Fibroblast of mammary gland (primary cell): ENCODE measurements around the gene COBLL1.

Source experiments
- DNase-seq: peaks from one replicate; pipeline ENCODE4 v3.0.0-alpha.2; 2010; ENCODE audit warnings: low read depth
- H3K4me3 ChIP-seq: 2 replicates; pipeline ENCODE4 v1.5.1; 2011; ENCODE audit warnings: low read depth, mild to moderate bottlenecking, low read length, moderate library complexity; ENCODE audit not compliant: control insufficient read depth
- TF ChIP-seq, protein P1 (sequence below): conservative IDR thresholded peaks from 2 replicates; pipeline ENCODE4 v1.5.1; 2011; ENCODE audit warnings: low read depth, low read length, inconsistent platforms; ENCODE audit not compliant: control insufficient read depth, insufficient read depth

Gene COBLL1

DNA sequence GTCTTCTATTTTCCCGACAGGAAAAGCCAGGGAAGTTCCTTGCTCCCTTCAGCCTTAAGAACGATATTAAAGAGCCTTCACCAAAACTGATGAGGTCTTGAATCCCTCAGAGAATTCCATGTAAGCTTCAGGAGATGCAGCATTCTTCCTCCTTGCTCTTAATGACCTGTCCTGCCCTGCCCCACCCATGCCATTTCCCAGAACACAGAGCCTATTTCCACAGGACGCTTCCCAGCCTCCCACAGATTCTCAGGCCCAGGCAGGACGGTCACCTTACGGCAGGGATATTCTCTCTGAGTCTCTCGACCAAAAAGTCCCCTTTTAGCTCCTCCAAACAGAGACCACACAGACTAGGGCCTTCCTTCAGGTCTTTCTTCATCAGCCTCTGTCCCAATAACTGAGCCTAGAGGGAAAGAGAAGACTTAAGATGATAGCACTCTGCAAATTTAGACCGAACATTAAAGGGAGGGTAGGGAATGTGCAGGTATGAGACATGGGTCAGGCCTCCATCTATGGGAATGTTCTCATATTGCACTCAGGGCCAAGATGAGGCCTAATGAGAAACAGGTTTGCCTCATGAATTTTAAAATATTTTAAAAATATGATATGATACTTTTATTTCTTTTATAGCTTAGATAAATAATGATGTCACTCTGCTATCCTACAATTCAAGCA is 62.1 kb downstream of the COBLL1 start:
- no peak for DNase-seq
- TF ChIP-seq, protein P1, sequence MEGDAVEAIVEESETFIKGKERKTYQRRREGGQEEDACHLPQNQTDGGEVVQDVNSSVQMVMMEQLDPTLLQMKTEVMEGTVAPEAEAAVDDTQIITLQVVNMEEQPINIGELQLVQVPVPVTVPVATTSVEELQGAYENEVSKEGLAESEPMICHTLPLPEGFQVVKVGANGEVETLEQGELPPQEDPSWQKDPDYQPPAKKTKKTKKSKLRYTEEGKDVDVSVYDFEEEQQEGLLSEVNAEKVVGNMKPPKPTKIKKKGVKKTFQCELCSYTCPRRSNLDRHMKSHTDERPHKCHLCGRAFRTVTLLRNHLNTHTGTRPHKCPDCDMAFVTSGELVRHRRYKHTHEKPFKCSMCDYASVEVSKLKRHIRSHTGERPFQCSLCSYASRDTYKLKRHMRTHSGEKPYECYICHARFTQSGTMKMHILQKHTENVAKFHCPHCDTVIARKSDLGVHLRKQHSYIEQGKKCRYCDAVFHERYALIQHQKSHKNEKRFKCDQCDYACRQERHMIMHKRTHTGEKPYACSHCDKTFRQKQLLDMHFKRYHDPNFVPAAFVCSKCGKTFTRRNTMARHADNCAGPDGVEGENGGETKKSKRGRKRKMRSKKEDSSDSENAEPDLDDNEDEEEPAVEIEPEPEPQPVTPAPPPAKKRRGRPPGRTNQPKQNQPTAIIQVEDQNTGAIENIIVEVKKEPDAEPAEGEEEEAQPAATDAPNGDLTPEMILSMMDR, result no peak
- no peak overlapping the region for H3K4me3 ChIP-seq

DNA sequence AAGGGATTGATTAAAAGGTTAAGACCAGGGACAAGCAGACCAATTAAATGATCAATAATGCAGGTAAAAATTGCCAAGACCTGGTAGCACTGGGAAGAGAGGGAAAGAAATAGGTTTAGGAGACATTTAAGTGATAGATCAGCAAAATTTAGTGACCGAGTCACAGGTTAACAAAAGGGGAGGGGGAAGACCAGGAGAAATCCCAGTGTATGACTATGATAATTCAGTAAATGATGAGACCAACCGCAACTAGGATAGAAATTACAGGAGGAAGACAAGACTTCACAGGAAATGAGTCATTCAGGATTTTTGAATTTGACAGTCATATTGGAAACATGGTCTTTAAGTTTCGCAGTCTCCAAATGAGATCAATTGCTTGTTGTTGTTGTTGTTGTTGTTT is 62.9 kb downstream of the COBLL1 start:
- TF ChIP-seq, protein P1, result no peak
- H3K4me3 ChIP-seq, result no peak overlapping the region
- DNase-seq, result peak; percentile 33

DNA sequence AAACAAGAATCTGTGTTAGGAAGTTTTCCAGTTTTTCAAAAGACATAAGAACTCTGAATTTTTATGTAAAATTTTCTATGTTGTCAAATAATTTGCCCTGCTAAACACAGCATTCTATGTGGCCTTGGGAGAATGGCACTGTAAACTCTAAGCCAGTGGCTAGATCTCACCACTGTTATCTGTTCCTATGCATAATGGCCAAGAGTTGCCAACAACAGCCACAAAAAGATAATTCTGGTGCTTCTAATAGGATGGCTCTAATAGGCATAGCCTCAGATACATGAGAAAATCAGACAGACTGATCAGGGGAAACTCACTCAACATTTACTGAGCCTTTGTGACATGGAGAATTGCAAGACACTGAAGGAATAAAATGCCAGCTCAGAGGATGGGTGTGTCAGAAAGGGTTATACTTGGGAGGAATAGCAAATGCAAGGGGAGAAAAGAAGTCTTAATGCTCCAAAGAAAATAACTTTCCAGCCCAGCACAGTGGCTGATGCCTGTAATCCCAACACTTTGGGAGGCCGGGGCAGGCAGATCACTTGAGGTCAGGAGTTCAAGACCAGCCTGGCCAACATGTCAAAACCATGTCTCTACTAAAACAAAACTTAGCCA is 63.7 kb downstream of the COBLL1 start:
- TF ChIP-seq, protein P1, result no peak
- H3K4me3 ChIP-seq, result no peak overlapping the region
- no peak for DNase-seq

GRCh38 chr2:164773635-164774034 is 68.0 kb downstream of the COBLL1 start:
- no peak for DNase-seq
- no peak overlapping the region for H3K4me3 ChIP-seq
- TF ChIP-seq, protein P1, result no peak

DNA sequence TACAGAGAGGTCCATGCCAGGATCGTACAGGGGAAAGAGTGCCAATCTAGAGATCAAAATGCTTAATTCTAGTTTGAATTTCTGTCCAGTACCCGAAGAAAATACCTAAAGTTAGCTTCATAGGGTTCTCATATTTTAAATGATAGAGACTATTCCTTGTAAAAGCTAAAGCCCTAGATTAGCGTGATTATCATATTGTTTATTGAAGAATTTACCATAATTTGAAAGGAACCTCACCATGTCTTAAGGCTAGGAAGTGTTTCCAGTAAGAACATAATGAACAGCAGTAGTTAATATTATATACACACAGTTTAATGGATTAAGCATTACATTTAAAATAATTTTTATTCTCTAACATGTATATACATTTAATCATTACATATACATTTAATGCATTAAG is 68.5 kb downstream of the COBLL1 start:
- no peak for DNase-seq
- TF ChIP-seq, protein P1, result no peak
- no peak overlapping the region for H3K4me3 ChIP-seq

GRCh38 chr2:164771897-164772296 is 69.7 kb downstream of the COBLL1 start:
- H3K4me3 ChIP-seq, result no peak overlapping the region
- TF ChIP-seq, protein P1, result no peak
- DNase-seq, result no peak
